ENCODE data around the gene GPC3.

- TF ChIP-seq E2F5 (CRISPR knock-in tag; IDR thresholded peaks at IDR 0.05) (no peak), CTCF (IDR thresholded peaks at IDR 0.05) (no peak), ZNF317 (CRISPR knock-in tag; IDR thresholded peaks at IDR 0.05; ENCODE audit: borderline replicate concordance, low read depth) (no peak), MXD4 (CRISPR knock-in tag; IDR thresholded peaks at IDR 0.05; ENCODE audit: borderline replicate concordance) (no peak), USF2 (CRISPR knock-in tag; IDR thresholded peaks at IDR 0.05) (no peak), RORB (CRISPR knock-in tag; IDR thresholded peaks at IDR 0.05) (no peak), AFF4 (CRISPR knock-in tag; IDR thresholded peaks at IDR 0.05; ENCODE audit: borderline replicate concordance) (no peak), MLX (CRISPR knock-in tag; IDR thresholded peaks at IDR 0.05) (no peak), ATF2 (CRISPR knock-in tag; IDR thresholded peaks at IDR 0.05; ENCODE audit: borderline replicate concordance, low read depth) (no peak), USF1 (CRISPR knock-in tag; IDR thresholded peaks at IDR 0.05) (no peak), NFE2L1 (CRISPR knock-in tag; IDR thresholded peaks at IDR 0.05) (no peak), NR3C1 (CRISPR knock-in tag; conservative IDR thresholded peaks at IDR 0.05; ENCODE audit: low read depth) (no peak), E2F1 (CRISPR knock-in tag; IDR thresholded peaks at IDR 0.05) (no peak), MAX (CRISPR knock-in tag; IDR thresholded peaks at IDR 0.05) (no peak)
These were observed 67.0 kb downstream of the GPC3 start for GRCh38 chrX:133918361-133918771.
